ENCODE data around the gene NUPR1. TPM values are rescaled to one million over a fixed set of nuclear protein-coding genes. Genes with fewer than 3 reads are reported as not detected.

The NUPR1 gene
- total RNA-seq, 2 experiments from 2014 or later = not detected

- no TSS peak for BruUV-seq (replicated peaks)
- peaks cover 11% of the 10 kb centered on the region for H3K4me1 ChIP-seq (ENCODE audit: insufficient read depth, low read length, poor library complexity, severe bottlenecking)
- no peak overlapping the region for H3K4me3 ChIP-seq (ENCODE audit: low read depth, low read length, poor library complexity, severe bottlenecking)
- H3K9me2 ChIP-seq (ENCODE audit: insufficient read depth, low read length) = no peaks in the 10 kb centered on the region
- H3K27ac ChIP-seq (ENCODE audit: low read depth, low read length, poor library complexity, severe bottlenecking) = no peak overlapping the region
- intact Hi-C loops (cut with micrococcal nuclease; ENCODE audit: unreplicated experiment) = no loop called here
- DNase-seq (ENCODE audit: low spot score) = no peak
- H2AFZ ChIP-seq (ENCODE audit: low read length) = no peak overlapping the region
- no peaks in the 10 kb centered on the region for H3K9me3 ChIP-seq (ENCODE audit: low read length)
- no peaks in the 10 kb centered on the region for H3K79me2 ChIP-seq (ENCODE audit: insufficient read depth, low read depth, low read length)
- H3K36me3 ChIP-seq (ENCODE audit: insufficient read depth, low read length) = no peaks in the 10 kb centered on the region
- TF ChIP-seq EZH2phosphoT487 (IDR thresholded peaks at IDR 0.05; ENCODE audit: borderline replicate concordance, low read depth, low read length) = no peak
- TF ChIP-seq, protein P1, sequence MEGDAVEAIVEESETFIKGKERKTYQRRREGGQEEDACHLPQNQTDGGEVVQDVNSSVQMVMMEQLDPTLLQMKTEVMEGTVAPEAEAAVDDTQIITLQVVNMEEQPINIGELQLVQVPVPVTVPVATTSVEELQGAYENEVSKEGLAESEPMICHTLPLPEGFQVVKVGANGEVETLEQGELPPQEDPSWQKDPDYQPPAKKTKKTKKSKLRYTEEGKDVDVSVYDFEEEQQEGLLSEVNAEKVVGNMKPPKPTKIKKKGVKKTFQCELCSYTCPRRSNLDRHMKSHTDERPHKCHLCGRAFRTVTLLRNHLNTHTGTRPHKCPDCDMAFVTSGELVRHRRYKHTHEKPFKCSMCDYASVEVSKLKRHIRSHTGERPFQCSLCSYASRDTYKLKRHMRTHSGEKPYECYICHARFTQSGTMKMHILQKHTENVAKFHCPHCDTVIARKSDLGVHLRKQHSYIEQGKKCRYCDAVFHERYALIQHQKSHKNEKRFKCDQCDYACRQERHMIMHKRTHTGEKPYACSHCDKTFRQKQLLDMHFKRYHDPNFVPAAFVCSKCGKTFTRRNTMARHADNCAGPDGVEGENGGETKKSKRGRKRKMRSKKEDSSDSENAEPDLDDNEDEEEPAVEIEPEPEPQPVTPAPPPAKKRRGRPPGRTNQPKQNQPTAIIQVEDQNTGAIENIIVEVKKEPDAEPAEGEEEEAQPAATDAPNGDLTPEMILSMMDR (conservative IDR thresholded peaks at IDR 0.05; ENCODE audit: low read length) = no peak
- no peaks in the 10 kb centered on the region for H4K20me1 ChIP-seq (ENCODE audit: insufficient read depth, low read length)
- ChIA-PET POLR2A (no interaction called here), CTCF (ENCODE audit: unreplicated experiment) (no interaction called here)
- H3K4me2 ChIP-seq (ENCODE audit: low read length) = no peak overlapping the region
Observed at GRCh38 chr16:28511801-28512789, 26.7 kb downstream of the NUPR1 start.

GRCh38 chr16:28511031-28511430 is 27.7 kb downstream of the NUPR1 start:
- no peaks in the 10 kb centered on the region for H4K20me1 ChIP-seq (ENCODE audit: insufficient read depth, low read length)
- H2AFZ ChIP-seq (ENCODE audit: low read length) = no peak overlapping the region
- ChIA-PET POLR2A (no interaction called here), CTCF (ENCODE audit: unreplicated experiment) (no interaction called here)
- intact Hi-C loops (cut with micrococcal nuclease; ENCODE audit: unreplicated experiment) = no loop called here
- H3K79me2 ChIP-seq (ENCODE audit: insufficient read depth, low read depth, low read length) = no peaks in the 10 kb centered on the region
- H3K36me3 ChIP-seq (ENCODE audit: insufficient read depth, low read length) = no peaks in the 10 kb centered on the region
- no peaks in the 10 kb centered on the region for H3K9me3 ChIP-seq (ENCODE audit: low read length)
- peaks cover 11% of the 10 kb centered on the region for H3K4me1 ChIP-seq (ENCODE audit: insufficient read depth, low read length, poor library complexity, severe bottlenecking)
- TF ChIP-seq EZH2phosphoT487 (IDR thresholded peaks at IDR 0.05; ENCODE audit: borderline replicate concordance, low read depth, low read length) = no peak
- no peak overlapping the region for H3K4me3 ChIP-seq (ENCODE audit: low read depth, low read length, poor library complexity, severe bottlenecking)
- no peak for DNase-seq (ENCODE audit: low spot score)
- no peaks in the 10 kb centered on the region for H3K9me2 ChIP-seq (ENCODE audit: insufficient read depth, low read length)
- H3K27ac ChIP-seq (ENCODE audit: low read depth, low read length, poor library complexity, severe bottlenecking) = no peak overlapping the region
- H3K4me2 ChIP-seq (ENCODE audit: low read length) = no peak overlapping the region
- no TSS peak for BruUV-seq (replicated peaks)

DNA sequence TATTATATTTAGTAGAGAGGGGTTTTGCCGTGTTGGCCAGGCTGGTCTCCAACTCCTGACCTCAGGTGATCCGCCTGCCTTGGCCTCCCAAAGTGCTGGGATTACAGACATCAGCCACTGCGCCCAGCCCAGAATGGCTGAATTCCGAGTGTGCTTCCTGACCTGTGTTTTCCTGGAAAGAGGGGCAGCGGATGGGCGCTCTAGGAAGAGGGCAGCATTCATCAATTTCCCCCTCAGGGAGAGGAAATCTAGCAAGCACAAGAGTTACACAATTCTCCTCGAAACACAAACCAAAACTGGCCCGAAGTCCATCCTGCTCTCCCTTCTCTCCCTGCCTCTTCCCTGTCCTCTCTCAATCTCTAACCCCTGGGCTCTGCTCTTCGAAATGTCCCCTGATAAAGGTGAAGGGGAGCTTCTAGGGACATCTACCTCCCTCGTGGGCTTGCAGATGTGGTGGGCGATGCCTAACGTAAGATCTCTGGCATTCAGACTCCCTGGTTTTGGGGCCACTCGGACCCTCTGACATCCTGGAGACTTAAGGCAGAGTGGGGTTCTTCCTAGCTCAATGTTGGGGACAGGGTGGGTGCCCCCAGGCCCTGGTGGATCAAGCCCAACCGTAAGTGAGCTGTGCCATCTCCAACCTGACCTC is 33.2 kb downstream of the NUPR1 start:
- no TSS peak for BruUV-seq (replicated peaks)
- Histone ChIP-seq H3K4me1 (ENCODE audit: insufficient read depth, low read length, poor library complexity, severe bottlenecking) (peaks cover 11% of the 10 kb centered on the region), H3K9me3 (ENCODE audit: low read length) (no peaks in the 10 kb centered on the region), H3K79me2 (ENCODE audit: insufficient read depth, low read depth, low read length) (no peaks in the 10 kb centered on the region), H3K4me2 (ENCODE audit: low read length) (no peak overlapping the region), H3K4me3 (ENCODE audit: low read depth, low read length, poor library complexity, severe bottlenecking) (no peak overlapping the region), H3K9me2 (ENCODE audit: insufficient read depth, low read length) (no peaks in the 10 kb centered on the region), H2AFZ (ENCODE audit: low read length) (no peak overlapping the region), H4K20me1 (ENCODE audit: insufficient read depth, low read length) (no peaks in the 10 kb centered on the region), H3K36me3 (ENCODE audit: insufficient read depth, low read length) (no peaks in the 10 kb centered on the region), H3K27ac (ENCODE audit: low read depth, low read length, poor library complexity, severe bottlenecking) (no peak overlapping the region)
- intact Hi-C loops (cut with micrococcal nuclease; ENCODE audit: unreplicated experiment) = no loop called here
- ChIA-PET POLR2A (no interaction called here), CTCF (ENCODE audit: unreplicated experiment) (no interaction called here)
- no peak for DNase-seq (ENCODE audit: low spot score)
- TF ChIP-seq, protein P1 (conservative IDR thresholded peaks at IDR 0.05; ENCODE audit: low read length) = no peak
- TF ChIP-seq EZH2phosphoT487 (IDR thresholded peaks at IDR 0.05; ENCODE audit: borderline replicate concordance, low read depth, low read length) = no peak
